IMR-90 (cell line): ENCODE results near the gene SCPEP1. TPM values are rescaled to one million over a fixed set of nuclear protein-coding genes. Genes with fewer than 3 reads are reported as not detected.

Source experiments
- ATAC-seq: fragments of 200-7000 bp; cut with Tn5 transposase; 2 replicates; pipeline ENCODE4 v1.9.1; 2020; ENCODE audit warnings: low read depth, mild to moderate bottlenecking, moderate library complexity
- BruUV-seq: library from RNA; stranded (reverse); fragments of 400-500 nt; replicated peaks from 2 replicates; lab custom pipeline; 2021; lab: Mats Ljungman, UMichigan
- CTCF ChIA-PET: fragments of 300-600 bp; formaldehyde crosslinking; extraction: SDS; loops from one replicate; lab custom pipeline; 2021; ENCODE audit warnings: antibody characterized with exemption; lab: Yijun Ruan, JAX
- POLR2A ChIA-PET: fragments of 300-600 bp; sonication (Branson Sonifier 250); formaldehyde crosslinking; loops from one replicate; lab custom pipeline; 2022; ENCODE audit warnings: antibody characterized with exemption; ENCODE audit not compliant: unreplicated experiment; lab: Charles Lee
- DNase-seq: peaks from one replicate; pipeline ENCODE4 v3.0.0; 2013
- H2AFZ ChIP-seq: replicated peaks from 2 replicates; pipeline ENCODE3; 2013; ENCODE audit warnings: low read length, mild to moderate bottlenecking; ENCODE audit not compliant: poor library complexity
- H2AK5ac ChIP-seq: 2 replicates; pipeline ENCODE4 v1.6.1; 2013; ENCODE audit warnings: low read depth, low read length, inconsistent platforms
- H2AK9ac ChIP-seq: replicated peaks from 2 replicates; pipeline ENCODE3; 2013; ENCODE audit warnings: mild to moderate bottlenecking, low read depth, low read length, moderate library complexity; ENCODE audit not compliant: poor library complexity
- H2BK120ac ChIP-seq: 2 replicates; pipeline ENCODE4 v1.6.1; 2013; ENCODE audit warnings: low read depth, low read length, inconsistent platforms
- H2BK15ac ChIP-seq: 3 replicates; pipeline ENCODE4 v1.6.1; 2013; ENCODE audit warnings: low read depth, low read length, inconsistent platforms
- H2BK20ac ChIP-seq: 2 replicates; pipeline ENCODE4 v1.6.1; 2013; ENCODE audit warnings: low read depth, mild to moderate bottlenecking, inconsistent platforms, low read length, moderate library complexity
- H2BK5ac ChIP-seq: 2 replicates; pipeline ENCODE4 v1.6.1; 2013; ENCODE audit warnings: mild to moderate bottlenecking, low read depth, low read length, inconsistent platforms; ENCODE audit not compliant: poor library complexity, severe bottlenecking
- H3K14ac ChIP-seq: replicated peaks from 2 replicates; pipeline ENCODE4 v1.6.1; 2013; ENCODE audit warnings: low read depth, low read length, inconsistent platforms
- H3K18ac ChIP-seq: 2 replicates; pipeline ENCODE4 v1.6.1; 2013; ENCODE audit warnings: low read depth, low read length, control low read depth
- H3K23ac ChIP-seq: 2 replicates; pipeline ENCODE4 v1.6.1; 2013; ENCODE audit warnings: low read depth, low read length, inconsistent platforms
- H3K27ac ChIP-seq: 2 replicates; pipeline ENCODE4 v1.5.1; 2013; ENCODE audit warnings: mild to moderate bottlenecking, control low read depth, low read length; ENCODE audit not compliant: insufficient read depth
- H3K27me3 ChIP-seq: 2 replicates; pipeline ENCODE4 v1.6.1; 2013; ENCODE audit warnings: low read length; ENCODE audit not compliant: control insufficient read depth, insufficient read depth
- H3K36me3 ChIP-seq: 2 replicates; pipeline ENCODE4 v1.6.1; 2013; ENCODE audit warnings: low read length, mixed read lengths; ENCODE audit not compliant: control insufficient read depth, insufficient read depth
- H3K4ac ChIP-seq: 2 replicates; pipeline ENCODE4 v1.6.1; 2013; ENCODE audit warnings: low read depth, low read length, inconsistent platforms
- H3K4me1 ChIP-seq: 2 replicates; pipeline ENCODE4 v1.6.1; 2013; ENCODE audit warnings: low read length, mixed read lengths; ENCODE audit not compliant: control insufficient read depth, insufficient read depth
- H3K4me2 ChIP-seq: 2 replicates; pipeline ENCODE4 v1.6.1; 2013; ENCODE audit warnings: low read depth, mild to moderate bottlenecking, control low read depth, low read length, moderate library complexity
- H3K4me3 ChIP-seq: 2 replicates; pipeline ENCODE4 v1.5.1; 2013; ENCODE audit warnings: low read depth, mild to moderate bottlenecking, control low read depth, low read length, moderate library complexity; ENCODE audit not compliant: insufficient read depth
- H3K56ac ChIP-seq: 2 replicates; pipeline ENCODE4 v1.6.1; 2013; ENCODE audit warnings: low read length, inconsistent platforms; ENCODE audit not compliant: insufficient read depth; ENCODE audit errors: extremely low read depth
- H3K79me1 ChIP-seq, 2 experiments: 2 replicates each; pipeline ENCODE4 v1.6.1; 2013; ENCODE audit warnings: low read length in 2 of 2, inconsistent platforms in 1 of 2, low read depth in 1 of 2
- H3K9ac ChIP-seq: 2 replicates; pipeline ENCODE4 v1.6.1; 2013; ENCODE audit warnings: low read depth, low read length, control low read depth
- H3K9me1 ChIP-seq: 2 replicates; pipeline ENCODE4 v1.6.1; 2013; ENCODE audit warnings: low read length, inconsistent platforms; ENCODE audit not compliant: insufficient read depth
- H3K9me3 ChIP-seq: 2 replicates; pipeline ENCODE4 v1.6.1; 2013; ENCODE audit warnings: low read length; ENCODE audit not compliant: control insufficient read depth, insufficient read depth
- H4K20me1 ChIP-seq: 2 replicates; pipeline ENCODE4 v1.6.1; 2013; ENCODE audit warnings: low read length, inconsistent platforms; ENCODE audit not compliant: insufficient read depth
- H4K5ac ChIP-seq: 2 replicates; pipeline ENCODE4 v1.6.1; 2013; ENCODE audit warnings: mild to moderate bottlenecking, low read depth, low read length, control low read depth
- H4K8ac ChIP-seq, 2 experiments: 2 replicates each; pipeline ENCODE4 v1.6.1; 2013; ENCODE audit warnings: low read depth in 2 of 2, low read length in 2 of 2, control low read depth in 1 of 2, inconsistent platforms in 1 of 2
- H4K91ac ChIP-seq: 2 replicates; pipeline ENCODE4 v1.6.1; 2013; ENCODE audit warnings: low read depth, low read length, inconsistent platforms; ENCODE audit not compliant: insufficient read depth
- BHLHE40 ChIP-seq: fragments of 150-350 bp; IDR thresholded peaks from 2 replicates; pipeline ENCODE4 v1.6.1; 2016; ENCODE audit warnings: mild to moderate bottlenecking, low read depth, low read length
- CHD1 ChIP-seq: IDR thresholded peaks from 2 replicates; pipeline ENCODE4 v1.6.1; 2012; ENCODE audit warnings: low read depth, low read length, improper control_type of control experiment
- CTCF ChIP-seq: conservative IDR thresholded peaks from 2 replicates; pipeline ENCODE4 v1.5.1; 2012; ENCODE audit warnings: mild to moderate bottlenecking, low read depth, low read length, improper control_type of control experiment
- MAFK ChIP-seq: IDR thresholded peaks from 2 replicates; pipeline ENCODE4 v1.6.1; 2012; ENCODE audit warnings: low read depth, low read length, improper control_type of control experiment
- MAZ ChIP-seq: IDR thresholded peaks from 2 replicates; pipeline ENCODE4 v1.6.1; 2012; ENCODE audit warnings: low read depth, mild to moderate bottlenecking, low read length, improper control_type of control experiment, moderate library complexity, borderline replicate concordance
- MXI1 ChIP-seq: IDR thresholded peaks from 2 replicates; pipeline ENCODE4 v1.6.1; 2012; ENCODE audit warnings: low read depth, mild to moderate bottlenecking, low read length, moderate library complexity, borderline replicate concordance
- POLR2A ChIP-seq: IDR thresholded peaks from 2 replicates; pipeline ENCODE4 v1.6.1; 2012; ENCODE audit warnings: mild to moderate bottlenecking, low read depth, low read length
- RAD21 ChIP-seq: IDR thresholded peaks from 2 replicates; pipeline ENCODE4 v1.6.1; 2012; ENCODE audit warnings: low read length, improper control_type of control experiment
- RFX5 ChIP-seq: IDR thresholded peaks from 2 replicates; pipeline ENCODE4 v1.8.0; 2012; ENCODE audit warnings: low read depth, mild to moderate bottlenecking, low read length, moderate library complexity
- SMC3 ChIP-seq: fragments of 150-350 bp; IDR thresholded peaks from 2 replicates; pipeline ENCODE4 v1.6.1; 2016; ENCODE audit warnings: low read depth, mild to moderate bottlenecking, antibody characterized with exemption, low read length, moderate library complexity
- WGBS, 2 experiments: methylation state at CpG; one replicate each; pipeline versions ENCODE4 v1.1.5 to v1.1.7; 2013; ENCODE audit warnings: missing lambda C conversion rate in 2 of 2; ENCODE audit not compliant: insufficient read length in 1 of 2; ENCODE audit errors: extremely low coverage in 2 of 2; 5-methylcytosine and 5-hydroxymethylcytosine counted together
- dilution Hi-C: fragments of 300-500 bp; cut with HindIII; formaldehyde crosslinking; loops from one replicate; pipeline ENCODE4 v1.14.3; 2018; ENCODE audit warnings: low sequenced_read_pairs; ENCODE audit not compliant: unreplicated experiment
- in situ Hi-C: fragments of 300-500 bp; cut with MboI; formaldehyde crosslinking; loops from 3 replicates; pipeline ENCODE4 v1.14.3; 2019; ENCODE audit warnings: low sequenced_read_pairs, inconsistent platforms, mixed read lengths
- intact Hi-C: fragments of 100-400 bp; cut with micrococcal nuclease; formaldehyde crosslinking; loops from 2 replicates; pipeline ENCODE4 v1.10.0; 2022
- polyA plus RNA-seq, 3 experiments: library from polyadenylated mRNA; depleted of rRNA; stranded (reverse); fragments of >200 nt; gene quantifications; 2 replicates each; pipeline ENCODE4 v1.2.3, GENCODE V29; 2012; ENCODE audit warnings: low replicate concordance in 1 of 3
- total RNA-seq: library from RNA; depleted of rRNA; stranded (reverse); fragments of >200 nt; gene quantifications from 2 replicates; pipeline ENCODE4 v1.2.3, GENCODE V29; 2012

The SCPEP1 gene
- total and polyA plus RNA-seq, 2 of the 4 experiments (the other 2 are of a cell fraction): 16.5 to 32.1 TPM

GRCh38 chr17:57025876-57026275 is 47.9 kb downstream of the SCPEP1 start:
- no peak overlapping the region for H4K5ac ChIP-seq
- intact Hi-C loops (no loop called here), in situ Hi-C loops (no loop called here), dilution Hi-C loops (no loop called here)
- H2AK9ac ChIP-seq: no peak overlapping the region
- H4K91ac ChIP-seq: no peak overlapping the region
- DNase-seq (no peak), ATAC-seq (no peak)
- no peak overlapping the region for H3K4ac ChIP-seq
- H3K18ac ChIP-seq: no peak overlapping the region
- H3K4me3 ChIP-seq: no peak overlapping the region
- H3K4me1 ChIP-seq: no peaks in the 10 kb centered on the region
- H2BK20ac ChIP-seq: no peak overlapping the region
- no peak overlapping the region for H2AK5ac ChIP-seq
- no peak overlapping the region for H2BK5ac ChIP-seq
- no peak overlapping the region for H2BK120ac ChIP-seq
- H3K27me3 ChIP-seq: no peaks in the 10 kb centered on the region; the same call in 1 of the 2 replicates
- no peak overlapping the region for H3K27ac ChIP-seq
- BruUV-seq: no TSS peak
- H3K36me3 ChIP-seq: no peaks in the 10 kb centered on the region
- TF ChIP-seq MXI1 (no peak), CTCF (no peak), CHD1 (no peak), RFX5 (no peak), BHLHE40 (no peak), RAD21 (no peak), POLR2A (no peak), SMC3 (no peak), MAFK (no peak), MAZ (no peak)
- no peak overlapping the region for H3K4me2 ChIP-seq
- H2AFZ ChIP-seq: no peak overlapping the region
- no peaks in the 10 kb centered on the region for H3K9me1 ChIP-seq
- H3K9me3 ChIP-seq: no peaks in the 10 kb centered on the region
- no peak overlapping the region for H3K56ac ChIP-seq
- no CpG with 5 or more reads among the region's 1 CpG for WGBS, 2 experiments
- no peak overlapping the region for H3K14ac ChIP-seq
- no peaks in the 10 kb centered on the region for H3K79me1 ChIP-seq
- no peak overlapping the region for H3K9ac ChIP-seq
- CTCF ChIA-PET: no interaction called here
- no peak overlapping the region for H3K23ac ChIP-seq
- POLR2A ChIA-PET: no interaction called here
- H4K20me1 ChIP-seq: no peaks in the 10 kb centered on the region
- no peak overlapping the region for H4K8ac ChIP-seq
- H2BK15ac ChIP-seq: no peak overlapping the region
